HG02678 (cell line): Measurements from ENCODE around the gene GOLGA8H.
A peak's percentile ranks its signal among the peaks of the same experiment; 100 is the strongest.
"Not testable (repeated sequence)": the region's sequence is repeated elsewhere in the genome, so short reads cannot be mapped to it uniquely, and the experiment has no call there.

Experiments used
- ATAC-seq: cut with Tn5 transposase; IDR thresholded peaks from one replicate; pipeline ENCODE4 v1.9.1; 2021; ENCODE audit warnings: mild to moderate bottlenecking, moderate library complexity; ENCODE audit not compliant: unreplicated experiment

The GOLGA8H gene, protein sequence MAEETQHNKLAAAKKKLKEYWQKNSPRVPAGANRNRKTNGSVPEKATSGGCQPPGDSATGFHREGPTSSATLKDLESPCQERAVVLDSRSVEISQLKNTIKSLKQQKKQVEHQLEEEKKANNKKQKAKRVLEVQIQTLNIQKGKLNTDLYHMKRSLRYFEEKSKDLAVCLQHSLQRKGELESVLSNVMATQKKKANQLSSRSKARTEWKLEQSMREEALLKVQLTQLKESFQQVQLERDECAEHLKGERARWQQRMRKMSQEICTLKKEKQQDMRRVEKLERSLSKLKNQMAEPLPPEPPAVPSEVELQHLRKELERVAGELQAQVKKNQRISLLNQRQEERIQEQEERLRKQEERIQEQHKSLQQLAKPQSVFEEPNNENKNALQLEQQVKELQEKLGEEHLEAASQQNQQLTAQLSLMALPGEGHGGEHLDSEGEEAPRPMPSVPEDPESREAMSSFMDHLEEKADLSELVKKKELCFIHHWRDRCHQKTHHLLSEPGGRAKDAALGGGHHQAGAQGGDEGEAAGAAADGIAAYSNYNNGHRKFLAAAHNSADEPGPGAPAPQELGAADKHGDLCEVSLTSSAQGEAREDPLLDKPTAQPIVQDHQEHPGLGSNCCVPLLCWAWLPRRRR

GRCh38 chr15:30603796-30604195 is at the start of gene GOLGA8H:
Gene GOLGA8H (plus strand): TSS chr15:30604028. CDS start chr15:30604126, 98 bp downstream.
- ATAC-seq: not testable (repeated sequence)

DNA sequence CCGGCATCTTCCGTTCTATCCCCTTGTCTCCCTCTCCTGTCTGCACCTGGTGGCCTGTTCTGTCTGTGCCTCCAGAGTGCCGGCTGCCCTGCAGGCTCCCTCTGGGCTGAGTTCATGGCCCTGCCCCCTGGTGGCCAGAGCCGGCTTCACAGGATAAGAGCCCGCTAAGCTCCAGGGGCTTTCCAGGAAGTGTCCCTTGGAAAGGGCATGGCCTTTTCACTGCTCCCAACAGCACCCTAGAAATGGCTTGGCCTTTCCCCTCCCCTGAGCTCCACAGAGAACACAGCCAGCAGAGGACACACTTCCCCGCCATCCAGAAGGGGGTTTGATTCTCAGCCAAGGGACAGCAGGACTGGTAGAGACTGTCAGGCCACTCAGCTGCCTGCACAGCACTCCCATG is 36.9 kb upstream of the GOLGA8H start:
- ATAC-seq: peak; percentile 43

DNA sequence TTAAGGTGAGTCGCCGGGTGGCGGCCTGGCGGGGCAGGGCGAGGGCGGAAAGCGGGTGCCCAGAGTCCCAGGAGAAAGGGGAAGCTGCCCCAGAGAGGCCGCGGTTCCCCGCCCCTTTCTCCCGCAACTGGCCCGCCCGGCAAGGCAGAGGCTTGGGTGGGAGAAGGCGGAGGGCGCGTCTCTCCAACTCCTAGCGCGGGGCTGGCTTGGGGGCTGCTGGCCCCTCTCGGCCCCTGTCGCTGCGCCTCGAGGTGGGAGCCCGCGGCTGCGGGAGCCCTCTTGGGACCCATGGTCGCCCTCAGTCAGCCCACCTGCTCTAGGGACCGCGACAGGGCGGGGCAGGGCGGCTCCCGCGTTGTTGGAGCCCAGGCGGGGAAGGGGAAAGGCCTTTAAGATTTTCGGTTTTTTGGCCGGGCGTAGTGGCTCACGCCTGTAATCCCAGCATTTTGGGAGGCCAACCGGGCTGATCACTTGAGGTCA is 30.8 kb upstream of the GOLGA8H start:
- ATAC-seq: not testable (repeated sequence)

- ATAC-seq: not testable (repeated sequence)
Observed at GRCh38 chr15:30579394-30579970, 24.3 kb upstream of the GOLGA8H start.

- ATAC-seq: not testable (repeated sequence)
Observed at GRCh38 chr15:30580716-30581115, 23.1 kb upstream of the GOLGA8H start.

GRCh38 chr15:30598953-30599352 is 4.9 kb upstream of the GOLGA8H start:
- not testable (repeated sequence) for ATAC-seq

- ATAC-seq: not testable (repeated sequence)
Observed at GRCh38 chr15:30612271-30612670, 8.4 kb downstream of the GOLGA8H start.

- ATAC-seq: not testable (repeated sequence)
Observed at GRCh38 chr15:30621342-30621741, 17.5 kb downstream of the GOLGA8H start.

- peak; percentile 91 for ATAC-seq
Observed at GRCh38 chr15:30625436-30626193, 21.8 kb downstream of the GOLGA8H start, which contains the start of gene ARHGAP11B. Gene ARHGAP11B (plus strand): TSS chr15:30626128.

- peak; percentile 6 for ATAC-seq
Observed at GRCh38 chr15:30626194-30626565, 22.4 kb downstream of the GOLGA8H start.

GRCh38 chr15:30626632-30627031 is 22.8 kb downstream of the GOLGA8H start:
- not testable (repeated sequence) for ATAC-seq

- ATAC-seq: peak; percentile 94
Observed at GRCh38 chr15:30650012-30650929, 46.4 kb downstream of the GOLGA8H start.

- not testable (repeated sequence) for ATAC-seq
Observed at GRCh38 chr15:30661154-30661553, 57.3 kb downstream of the GOLGA8H start.
